Embryonic facial prominence (tissue), 1 donor: ENCODE data around the gene SLC38A2.

Experiments
- DNase-seq: peaks from one replicate; pipeline ENCODE4 v3.0.0-alpha.2; 2016; ENCODE audit errors: extremely low spot score

SLC38A2 gene

GRCh38 chr12:46374711-46375110, 2.1 kb upstream of the SLC38A2 start:
- DNase-seq, result no peak

- no peak for DNase-seq
These were observed 1.7 kb upstream of the SLC38A2 start for GRCh38 chr12:46374310-46374709.

- peak; percentile 9 for DNase-seq
These were observed 1.0 kb upstream of the SLC38A2 start for GRCh38 chr12:46373301-46374296.

GRCh38 chr12:46371718-46372543, 642 bp downstream of the SLC38A2 start:
- DNase-seq, result peak; percentile 13

GRCh38 chr12:46370792-46371717, 1.5 kb downstream of the SLC38A2 start:
- peak; percentile 71 for DNase-seq

- DNase-seq, result no peak
These were observed 2.2 kb downstream of the SLC38A2 start for GRCh38 chr12:46370380-46370734.

GRCh38 chr12:46369474-46370379, 2.8 kb downstream of the SLC38A2 start:
- no peak for DNase-seq

- no peak for DNase-seq
These were observed 3.5 kb downstream of the SLC38A2 start for GRCh38 chr12:46369095-46369473.

- DNase-seq, result no peak
These were observed 3.9 kb downstream of the SLC38A2 start for GRCh38 chr12:46368684-46369083.

GRCh38 chr12:46368138-46368537, 4.4 kb downstream of the SLC38A2 start:
- no peak for DNase-seq

- DNase-seq, result no peak
These were observed 5.1 kb downstream of the SLC38A2 start for GRCh38 chr12:46367351-46368029.

GRCh38 chr12:46366771-46367170, 5.8 kb downstream of the SLC38A2 start:
- DNase-seq, result no peak

- DNase-seq, result no peak
These were observed 6.6 kb downstream of the SLC38A2 start for GRCh38 chr12:46365951-46366379.

GRCh38 chr12:46364777-46365580, 7.6 kb downstream of the SLC38A2 start:
- no peak for DNase-seq

GRCh38 chr12:46364300-46364696, 8.3 kb downstream of the SLC38A2 start:
- DNase-seq, result no peak

- DNase-seq, result no peak
These were observed 8.8 kb downstream of the SLC38A2 start for GRCh38 chr12:46363582-46364299.

GRCh38 chr12:46362895-46363581, 9.5 kb downstream of the SLC38A2 start:
- DNase-seq, result no peak

- DNase-seq, result no peak
These were observed 10.9 kb downstream of the SLC38A2 start for GRCh38 chr12:46361667-46362034.
